Endodermal cell (in vitro differentiated cells): ENCODE measurements around the gene ARPC1B. TPM values are rescaled to one million over a fixed set of nuclear protein-coding genes. Genes with fewer than 3 reads are reported as not detected.
"Not testable (repeated sequence)": the region's sequence is repeated elsewhere in the genome, so short reads cannot be mapped to it uniquely, and the experiment has no call there.

Experiments
- DNase-seq: peaks from one replicate; pipeline ENCODE4 v3.0.0-alpha.2; 2017
- H3K27ac ChIP-seq: 2 replicates; pipeline ENCODE4 v1.5.1; 2013; ENCODE audit warnings: mild to moderate bottlenecking, low read depth, low read length, moderate library complexity
- H3K27me3 ChIP-seq: 2 replicates; pipeline ENCODE4 v1.6.1; 2013; ENCODE audit warnings: mild to moderate bottlenecking, low read length, moderate library complexity; ENCODE audit not compliant: insufficient read depth, control insufficient read depth, poor library complexity, severe bottlenecking
- H3K36me3 ChIP-seq: 2 replicates; pipeline ENCODE4 v1.7.0; 2013; ENCODE audit warnings: mild to moderate bottlenecking, low read length, moderate library complexity; ENCODE audit not compliant: control insufficient read depth, insufficient read depth
- H3K4me1 ChIP-seq: one replicate; pipeline ENCODE4 v1.7.0; 2013; ENCODE audit warnings: low read length; ENCODE audit not compliant: control insufficient read depth, insufficient read depth
- H3K4me3 ChIP-seq: 2 replicates; pipeline ENCODE4 v1.5.1; 2013; ENCODE audit warnings: mild to moderate bottlenecking, low read length, moderate library complexity
- H3K9ac ChIP-seq: 2 replicates; pipeline ENCODE4 v1.6.1; 2013; ENCODE audit warnings: mild to moderate bottlenecking, low read length, moderate library complexity; ENCODE audit not compliant: poor library complexity, severe bottlenecking; ENCODE audit errors: extremely low read depth
- H3K9me3 ChIP-seq: 2 replicates; pipeline ENCODE4 v1.6.1; 2013; ENCODE audit warnings: mild to moderate bottlenecking, low read length, moderate library complexity; ENCODE audit not compliant: control insufficient read depth
- H3K27ac Mint-ChIP-seq: 2 replicates; pipeline ENCODE4 v1.8.0; 2020; ENCODE audit warnings: mixed read lengths
- H3K27me3 Mint-ChIP-seq: 2 replicates; pipeline ENCODE4 v1.8.0; 2021; ENCODE audit warnings: mild to moderate bottlenecking, mixed read lengths; ENCODE audit not compliant: insufficient read depth
- H3K36me3 Mint-ChIP-seq: 2 replicates; pipeline ENCODE4 v1.8.0; 2020; ENCODE audit warnings: low read depth, mixed read lengths
- H3K4me1 Mint-ChIP-seq: 2 replicates; pipeline ENCODE4 v1.8.0; 2020; ENCODE audit warnings: mixed read lengths
- H3K4me3 Mint-ChIP-seq: 2 replicates; pipeline ENCODE4 v1.8.0; 2020; ENCODE audit warnings: mild to moderate bottlenecking, moderate library complexity, mixed read lengths
- H3K9me3 Mint-ChIP-seq: 2 replicates; pipeline ENCODE4 v1.8.0; 2020; ENCODE audit warnings: mild to moderate bottlenecking, mixed read lengths
- WGBS, 2 experiments: methylation state at CpG; one replicate each; pipeline versions ENCODE4 v1.1.5 to v1.1.7; 2013; ENCODE audit warnings: missing lambda C conversion rate in 2 of 2, mixed read lengths in 1 of 2; ENCODE audit not compliant: insufficient coverage in 1 of 2, insufficient read length in 1 of 2; 5-methylcytosine and 5-hydroxymethylcytosine counted together
- total RNA-seq, 2 donors: library from RNA; stranded (reverse); fragmentation: NEBNext Ultra II Directional in 1 of 2; extraction: Animal tissue kit (Norgen Biotek cat#: 25700) in 1 of 2; gene quantifications; 2 replicates in 1 of 2; 3 replicates in 1 of 2; pipeline ENCODE4 v1.2.1, GENCODE V29; 2021
- TF ChIP-seq, protein P1 (sequence below): fragments of 200-600 bp; sonication (generic); conservative IDR thresholded peaks from 2 replicates; pipeline ENCODE4 v1.5.0; 2021; ENCODE audit warnings: antibody characterized with exemption, mild to moderate bottlenecking

The ARPC1B gene
- total RNA-seq, 2 donors from 2014 or later, result 53.3 to 73.9 TPM

DNA sequence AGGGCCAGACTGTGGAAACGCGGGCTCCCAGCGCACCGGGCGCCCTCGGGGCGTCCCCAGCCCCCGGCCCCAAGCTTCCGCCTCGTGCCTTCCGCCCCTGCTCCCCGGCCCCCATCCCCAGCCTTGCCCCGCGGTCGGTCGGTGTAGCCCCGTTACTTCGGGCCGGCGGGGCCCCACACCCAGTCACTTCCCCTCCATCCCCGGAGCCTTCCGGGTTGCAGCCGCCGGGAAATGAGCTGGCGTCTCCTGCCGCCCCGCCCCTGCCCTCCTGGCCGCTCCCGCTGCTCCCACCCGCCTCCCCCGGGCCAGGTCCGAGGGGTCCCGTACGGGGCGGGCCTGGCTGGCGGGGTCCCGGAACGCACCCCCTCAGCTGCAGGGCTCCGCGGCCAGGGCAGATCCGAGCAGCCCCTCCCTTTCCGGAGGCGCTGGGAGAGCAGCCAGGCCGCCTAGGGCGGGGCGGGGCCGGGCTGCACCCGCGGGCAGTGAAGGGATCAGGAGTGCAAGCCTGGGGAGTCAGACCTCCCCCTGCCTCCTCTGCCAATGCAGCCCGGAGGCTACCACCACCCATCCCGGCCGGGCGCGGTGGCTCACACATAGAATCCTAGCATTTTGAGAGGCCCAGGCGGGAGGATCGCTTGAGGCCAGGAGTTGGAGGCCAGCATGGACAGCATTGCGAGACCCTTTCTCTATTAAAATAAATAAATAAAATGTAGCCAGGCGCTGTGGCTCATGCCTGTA, 709 bp downstream of the ARPC1B start:
- peaks cover 14% of the 10 kb centered on the region for H3K36me3 Mint-ChIP-seq
- no peaks in the 10 kb centered on the region for H3K9me3 Mint-ChIP-seq
- WGBS, 2 experiments, result 8 to 16% methylated on average over 20 to 58 of the region's 58 CpGs
- H3K4me1 Mint-ChIP-seq, result peaks cover 7% of the 10 kb centered on the region
- peak; percentile 85 for DNase-seq
- Histone ChIP-seq H3K27ac (no peak overlapping the region), H3K9ac (no peak overlapping the region), H3K36me3 (peaks cover 10% of the 10 kb centered on the region), H3K9me3 (no peaks in the 10 kb centered on the region), H3K4me1 (no peaks in the 10 kb centered on the region), H3K27me3 (no peaks in the 10 kb centered on the region), H3K4me3 (peak overlapping the region; percentile 79)
- TF ChIP-seq, protein P1, sequence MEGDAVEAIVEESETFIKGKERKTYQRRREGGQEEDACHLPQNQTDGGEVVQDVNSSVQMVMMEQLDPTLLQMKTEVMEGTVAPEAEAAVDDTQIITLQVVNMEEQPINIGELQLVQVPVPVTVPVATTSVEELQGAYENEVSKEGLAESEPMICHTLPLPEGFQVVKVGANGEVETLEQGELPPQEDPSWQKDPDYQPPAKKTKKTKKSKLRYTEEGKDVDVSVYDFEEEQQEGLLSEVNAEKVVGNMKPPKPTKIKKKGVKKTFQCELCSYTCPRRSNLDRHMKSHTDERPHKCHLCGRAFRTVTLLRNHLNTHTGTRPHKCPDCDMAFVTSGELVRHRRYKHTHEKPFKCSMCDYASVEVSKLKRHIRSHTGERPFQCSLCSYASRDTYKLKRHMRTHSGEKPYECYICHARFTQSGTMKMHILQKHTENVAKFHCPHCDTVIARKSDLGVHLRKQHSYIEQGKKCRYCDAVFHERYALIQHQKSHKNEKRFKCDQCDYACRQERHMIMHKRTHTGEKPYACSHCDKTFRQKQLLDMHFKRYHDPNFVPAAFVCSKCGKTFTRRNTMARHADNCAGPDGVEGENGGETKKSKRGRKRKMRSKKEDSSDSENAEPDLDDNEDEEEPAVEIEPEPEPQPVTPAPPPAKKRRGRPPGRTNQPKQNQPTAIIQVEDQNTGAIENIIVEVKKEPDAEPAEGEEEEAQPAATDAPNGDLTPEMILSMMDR, result no peak
- peaks cover 12% of the 10 kb centered on the region for H3K27me3 Mint-ChIP-seq
- H3K27ac Mint-ChIP-seq, result no peak overlapping the region
- H3K4me3 Mint-ChIP-seq, result peak overlapping the region; percentile 63

DNA sequence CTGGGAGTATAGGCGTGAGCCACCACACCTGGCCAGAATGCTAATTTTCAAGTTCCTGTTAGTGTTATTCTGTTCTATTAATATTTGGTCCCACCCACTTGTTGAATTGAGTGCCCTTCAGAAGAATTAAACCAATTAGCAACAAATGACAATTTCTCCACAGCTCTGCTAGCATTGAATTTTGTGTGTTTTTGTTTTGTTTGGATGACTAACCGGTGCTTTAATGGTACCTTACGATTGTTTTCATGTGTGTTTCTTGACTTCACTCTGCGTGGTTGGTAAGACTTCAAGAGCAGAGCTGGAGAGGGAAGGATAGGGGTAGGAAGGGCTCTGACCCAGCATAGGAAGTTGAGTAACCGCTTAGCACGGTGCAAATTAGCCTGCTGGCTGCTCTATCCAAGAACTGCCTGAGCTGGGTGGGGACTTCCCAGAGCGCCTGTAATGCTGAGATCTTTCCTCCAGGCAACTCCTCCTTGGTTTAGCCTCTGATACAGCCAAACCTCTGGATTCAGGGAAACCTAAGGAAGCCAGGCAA, 4.6 kb downstream of the ARPC1B start:
- H3K4me3 Mint-ChIP-seq, result no peak overlapping the region
- DNase-seq, result no peak
- H3K9me3 Mint-ChIP-seq, result no peaks in the 10 kb centered on the region
- H3K27ac Mint-ChIP-seq, result peak overlapping the region; percentile 75
- H3K27ac ChIP-seq, result no peak overlapping the region
- no peak overlapping the region for H3K4me3 ChIP-seq
- H3K4me1 Mint-ChIP-seq, result peaks cover 7% of the 10 kb centered on the region
- no peaks in the 10 kb centered on the region for H3K27me3 Mint-ChIP-seq
- no peaks in the 10 kb centered on the region for H3K9me3 ChIP-seq
- no peaks in the 10 kb centered on the region for H3K4me1 ChIP-seq
- H3K27me3 ChIP-seq, result no peaks in the 10 kb centered on the region
- no peak overlapping the region for H3K9ac ChIP-seq
- TF ChIP-seq, protein P1, result no peak
- H3K36me3 ChIP-seq, result peaks cover 10% of the 10 kb centered on the region
- H3K36me3 Mint-ChIP-seq, result peaks cover 26% of the 10 kb centered on the region
- WGBS, 2 experiments, result 85 to 90% methylated on average over 6 to 7 of the region's 7 CpGs

DNA sequence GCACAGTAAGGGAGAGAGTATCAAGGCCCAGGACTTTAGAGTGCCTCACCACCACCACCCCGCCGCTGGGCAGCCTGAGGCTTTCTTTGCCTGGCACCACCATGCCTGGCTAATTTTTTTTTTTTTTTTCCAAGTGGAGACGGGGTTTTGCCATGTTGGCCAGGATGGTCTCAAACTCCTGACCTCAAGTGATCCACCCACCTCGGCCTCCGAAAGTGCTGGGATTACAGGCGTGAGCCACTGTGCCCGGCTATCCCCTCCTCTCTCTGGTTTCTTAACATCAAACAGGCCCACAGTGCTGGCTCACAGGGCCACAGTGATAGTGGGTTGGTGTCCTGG, 5.1 kb downstream of the ARPC1B start:
- not testable (repeated sequence) for H3K27me3 Mint-ChIP-seq, H3K9me3 Mint-ChIP-seq, H3K9me3 ChIP-seq, DNase-seq, H3K4me3 ChIP-seq, H3K4me1 ChIP-seq, H3K4me1 Mint-ChIP-seq, H3K4me3 Mint-ChIP-seq, H3K27me3 ChIP-seq, H3K9ac ChIP-seq, H3K36me3 ChIP-seq, H3K27ac ChIP-seq
- WGBS, 2 experiments, result 89 to 91% methylated on average over 4 to 7 of the region's 7 CpGs
- H3K27ac Mint-ChIP-seq, result peak overlapping the region; percentile 87
- H3K36me3 Mint-ChIP-seq, result peaks cover 26% of the 10 kb centered on the region
